Prostate gland (tissue), 2 donors: Measurements from ENCODE around the gene FERMT1. TPM values are rescaled to one million over a fixed set of nuclear protein-coding genes. Genes with fewer than 3 reads are reported as not detected.

Source experiments
- DNase-seq: peaks from one replicate; pipeline ENCODE4 v3.0.0-alpha.2; 2019; ENCODE audit warnings: low spot score
- H3K27ac ChIP-seq, 2 donors: fragments of 200-600 bp; sonication (generic); 2 replicates each; pipeline ENCODE4 v1.5.1; 2017 to 2019
- H3K27me3 ChIP-seq: fragments of 200-600 bp; sonication (generic); replicated peaks from 2 replicates; pipeline ENCODE4 v1.5.1; 2019; ENCODE audit not compliant: insufficient read depth
- H3K36me3 ChIP-seq, 2 donors: fragments of 200-600 bp; sonication (generic); 1 replicate in 1 of 2; 2 replicates in 1 of 2; pipeline versions ENCODE4 v1.5.1 to v1.8.1; 2017 to 2019
- H3K4me1 ChIP-seq: fragments of 200-600 bp; sonication (generic); replicated peaks from 2 replicates; pipeline ENCODE4 v1.5.1; 2019
- H3K4me3 ChIP-seq, 2 donors: fragments of 200-600 bp; sonication (generic); 2 replicates each; pipeline ENCODE4 v1.5.1; 2017 to 2019
- H3K9me3 ChIP-seq: fragments of 200-600 bp; sonication (generic); 2 replicates; pipeline ENCODE4 v1.5.1; 2017
- CTCF ChIP-seq, 4 experiments: fragments of 200-600 bp in 2 of 4; fragments of 450-650 bp in 2 of 4; sonication (generic) in 2 of 4; IDR thresholded peaks; 1 replicate in 3 of 4; 2 replicates in 1 of 4; pipeline ENCODE4 v1.5.1; 2016 to 2019; ENCODE audit warnings: antibody characterized with exemption in 4 of 4, mild to moderate bottlenecking in 2 of 4, moderate library complexity in 2 of 4
- POLR2A ChIP-seq: fragments of 450-650 bp; IDR thresholded peaks from one replicate; pipeline ENCODE4 v1.6.1; 2016; ENCODE audit warnings: antibody characterized with exemption, mild to moderate bottlenecking
- POLR2AphosphoS5 ChIP-seq: sonication (generic); formaldehyde crosslinking; IDR thresholded peaks from one replicate; pipeline ENCODE4 v1.6.1; 2017; ENCODE audit warnings: antibody characterized with exemption
- WGBS: methylation state at CpG from one replicate; pipeline ENCODE4 v1.1.5; 2018; 5-methylcytosine and 5-hydroxymethylcytosine counted together
- intact Hi-C: fragments of 100-400 bp; cut with DNase I; formaldehyde crosslinking; loops from one replicate; pipeline ENCODE4 v1.14.2; 2022
- total RNA-seq, 2 donors: library from RNA; depleted of rRNA; stranded (reverse); fragments of >200 nt; gene quantifications; one replicate each; pipeline ENCODE4 v1.1.0, GENCODE V29; 2016

FERMT1 gene
- total RNA-seq, 2 donors from 2014 or later: 9.0 to 14.0 TPM

- Histone ChIP-seq H3K36me3 (no peaks in the 10 kb centered on the region), H3K9me3 (no peaks in the 10 kb centered on the region), H3K4me1 (no peaks in the 10 kb centered on the region), H3K27ac (no peak overlapping the region), H3K4me3 (no peak overlapping the region), H3K27me3 (no peaks in the 10 kb centered on the region)
- intact Hi-C loops: no loop called here
- DNase-seq: no peak
- 92% methylated on average over 26 of the region's 26 CpGs for WGBS
- TF ChIP-seq POLR2AphosphoS5 (no peak), CTCF (IDR thresholded peaks at IDR 0.05) (no peak), POLR2A (no peak)
These were observed 81.0 kb downstream of the FERMT1 start for GRCh38 chr20:6041808-6042265.

GRCh38 chr20:6040958-6041807, 81.6 kb downstream of the FERMT1 start:
- H3K27ac ChIP-seq: no peak overlapping the region
- H3K27me3 ChIP-seq: no peaks in the 10 kb centered on the region
- intact Hi-C loops: no loop called here
- H3K4me3 ChIP-seq: no peak overlapping the region
- H3K9me3 ChIP-seq: no peaks in the 10 kb centered on the region
- no peak for DNase-seq
- H3K36me3 ChIP-seq: no peaks in the 10 kb centered on the region
- TF ChIP-seq CTCF (IDR thresholded peaks at IDR 0.05): no peak
- TF ChIP-seq POLR2A: no peak
- no peak for TF ChIP-seq POLR2AphosphoS5
- 81% methylated on average over 63 of the region's 67 CpGs for WGBS
- H3K4me1 ChIP-seq: no peaks in the 10 kb centered on the region

GRCh38 chr20:6040540-6040939, 82.3 kb downstream of the FERMT1 start:
- Histone ChIP-seq H3K36me3 (no peaks in the 10 kb centered on the region), H3K4me3 (no peak overlapping the region), H3K27ac (no peak overlapping the region), H3K4me1 (no peaks in the 10 kb centered on the region), H3K9me3 (no peaks in the 10 kb centered on the region), H3K27me3 (no peaks in the 10 kb centered on the region)
- intact Hi-C loops: no loop called here
- DNase-seq: no peak
- no peak for TF ChIP-seq POLR2AphosphoS5
- no peak for TF ChIP-seq CTCF (IDR thresholded peaks at IDR 0.05)
- no peak for TF ChIP-seq POLR2A
- 95% methylated on average over 8 of the region's 8 CpGs for WGBS

- Histone ChIP-seq H3K4me3 (no peak overlapping the region), H3K27me3 (no peaks in the 10 kb centered on the region), H3K4me1 (no peaks in the 10 kb centered on the region), H3K27ac (no peak overlapping the region), H3K9me3 (no peaks in the 10 kb centered on the region), H3K36me3 (no peaks in the 10 kb centered on the region)
- no peak for DNase-seq
- 88% methylated on average over 5 of the region's 5 CpGs for WGBS
- TF ChIP-seq CTCF (IDR thresholded peaks at IDR 0.05) (no peak), POLR2A (no peak), POLR2AphosphoS5 (no peak)
- intact Hi-C loops: no loop called here
These were observed 83.1 kb downstream of the FERMT1 start for GRCh38 chr20:6039766-6040165.

GRCh38 chr20:6038256-6038655, 84.6 kb downstream of the FERMT1 start:
- Histone ChIP-seq H3K27ac (no peak overlapping the region), H3K9me3 (no peaks in the 10 kb centered on the region), H3K36me3 (no peaks in the 10 kb centered on the region), H3K27me3 (no peaks in the 10 kb centered on the region), H3K4me3 (no peak overlapping the region), H3K4me1 (no peaks in the 10 kb centered on the region)
- intact Hi-C loops: no loop called here
- no peak for DNase-seq
- TF ChIP-seq CTCF (IDR thresholded peaks at IDR 0.05) (no peak), POLR2A (no peak), POLR2AphosphoS5 (no peak)
- 94% methylated on average over 3 of the region's 3 CpGs for WGBS
